GM15510 (cell line): ENCODE data around the gene TINCR.

Experiments
- POLR2A ChIP-seq: IDR thresholded peaks from 3 replicates; pipeline ENCODE4 v1.6.1; 2011; ENCODE audit warnings: borderline replicate concordance; ENCODE audit not compliant: insufficient read length; ENCODE audit errors: extremely low read depth

Gene TINCR

GRCh38 chr19:5553892-5554291 is 13.9 kb downstream of the TINCR start:
- TF ChIP-seq POLR2A: no peak

- TF ChIP-seq POLR2A: no peak
These were observed 19.9 kb downstream of the TINCR start for GRCh38 chr19:5547881-5548280.

- TF ChIP-seq POLR2A: no peak
These were observed 21.8 kb downstream of the TINCR start for GRCh38 chr19:5545984-5546383.

- no peak for TF ChIP-seq POLR2A
These were observed 22.7 kb downstream of the TINCR start for GRCh38 chr19:5545051-5545450.

- TF ChIP-seq POLR2A: no peak
These were observed 25.1 kb downstream of the TINCR start for GRCh38 chr19:5542665-5543064.

GRCh38 chr19:5541456-5541855 is 26.3 kb downstream of the TINCR start:
- no peak for TF ChIP-seq POLR2A

- no peak for TF ChIP-seq POLR2A
These were observed 27.5 kb downstream of the TINCR start for GRCh38 chr19:5540208-5540607.

GRCh38 chr19:5537870-5538269 is 29.9 kb downstream of the TINCR start:
- no peak for TF ChIP-seq POLR2A

GRCh38 chr19:5536337-5536894 is 31.3 kb downstream of the TINCR start:
- no peak for TF ChIP-seq POLR2A

- no peak for TF ChIP-seq POLR2A
These were observed 32.8 kb downstream of the TINCR start for GRCh38 chr19:5534787-5535586.

- TF ChIP-seq POLR2A: no peak
These were observed 34.5 kb downstream of the TINCR start for GRCh38 chr19:5533257-5533656.

- no peak for TF ChIP-seq POLR2A
These were observed 37.1 kb downstream of the TINCR start for GRCh38 chr19:5530701-5531100.

- no peak for TF ChIP-seq POLR2A
These were observed 41.1 kb downstream of the TINCR start for GRCh38 chr19:5526691-5527090.

- no peak for TF ChIP-seq POLR2A
These were observed 43.7 kb downstream of the TINCR start for GRCh38 chr19:5524081-5524480.

GRCh38 chr19:5522106-5522505 is 45.6 kb downstream of the TINCR start:
- TF ChIP-seq POLR2A: no peak

- no peak for TF ChIP-seq POLR2A
These were observed 47.3 kb downstream of the TINCR start for GRCh38 chr19:5520501-5520900.
